Measurements from ENCODE around the gene MS4A18. TPM values are rescaled to one million over a fixed set of nuclear protein-coding genes. Genes with fewer than 3 reads are reported as not detected.
"Not testable (repeated sequence)": the region's sequence is repeated elsewhere in the genome, so short reads cannot be mapped to it uniquely, and the experiment has no call there.

MS4A18 gene
- total RNA-seq = not detected

- ChIA-PET CTCF (no interaction called here), POLR2A (no interaction called here)
Measured at GRCh38 chr11:60724420-60724819, at the start of gene MS4A18. MS4A18 (plus strand) TSS chr11:60724720.

DNA sequence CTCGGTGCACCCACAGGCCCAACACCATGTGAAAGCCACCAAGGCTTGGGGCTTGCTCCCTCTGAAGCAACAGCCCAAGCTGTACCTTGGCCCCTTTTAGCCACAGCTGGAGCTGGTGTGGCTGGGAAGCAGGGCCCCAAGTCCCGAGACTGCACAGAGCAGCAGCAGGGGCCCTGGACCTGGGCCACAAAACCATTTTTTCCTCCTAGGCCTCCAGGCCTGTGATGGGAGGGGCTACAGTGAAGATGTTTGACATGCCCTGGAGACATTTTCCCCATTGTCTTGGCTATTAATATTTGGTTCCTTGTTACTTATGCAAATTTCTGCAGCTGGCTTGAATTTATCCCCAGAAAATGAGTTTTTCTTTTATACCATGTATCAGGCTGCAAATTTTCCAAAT, 46.3 kb upstream of the MS4A18 start:
- CTCF ChIA-PET, POLR2A ChIA-PET: not testable (repeated sequence)

DNA sequence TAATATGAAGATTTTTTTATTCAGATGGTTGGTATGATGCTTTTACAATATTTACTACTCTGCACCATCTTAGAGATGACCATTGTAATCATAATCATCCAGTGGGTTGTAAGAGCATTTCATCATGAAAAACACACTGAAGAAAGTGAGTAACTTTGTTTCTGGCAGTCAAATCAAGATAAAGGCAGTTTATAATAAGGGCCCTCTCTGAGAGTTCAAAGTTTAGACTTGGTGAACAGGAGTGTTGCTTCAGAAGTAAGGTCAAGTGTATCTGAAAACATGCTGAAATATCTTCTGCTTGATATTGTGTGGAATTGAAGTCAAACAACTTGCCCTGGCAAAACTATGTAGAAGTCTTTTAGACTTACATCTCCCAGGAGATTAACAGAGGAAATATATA, 44.6 kb upstream of the MS4A18 start:
- CTCF ChIA-PET = no interaction called here
- POLR2A ChIA-PET = no interaction called here

- POLR2A ChIA-PET = no interaction called here
- CTCF ChIA-PET = no interaction called here
Measured at GRCh38 chr11:60680455-60681119, 43.9 kb upstream of the MS4A18 start.

GRCh38 chr11:60684541-60684848, 40.0 kb upstream of the MS4A18 start:
- CTCF ChIA-PET = not testable (repeated sequence)
- POLR2A ChIA-PET = interaction anchor here (0.7 kb wide), 1 partner anchor 754 kb away, joined by 3 read pairs; no protein-coding TSS in a partner anchor

DNA sequence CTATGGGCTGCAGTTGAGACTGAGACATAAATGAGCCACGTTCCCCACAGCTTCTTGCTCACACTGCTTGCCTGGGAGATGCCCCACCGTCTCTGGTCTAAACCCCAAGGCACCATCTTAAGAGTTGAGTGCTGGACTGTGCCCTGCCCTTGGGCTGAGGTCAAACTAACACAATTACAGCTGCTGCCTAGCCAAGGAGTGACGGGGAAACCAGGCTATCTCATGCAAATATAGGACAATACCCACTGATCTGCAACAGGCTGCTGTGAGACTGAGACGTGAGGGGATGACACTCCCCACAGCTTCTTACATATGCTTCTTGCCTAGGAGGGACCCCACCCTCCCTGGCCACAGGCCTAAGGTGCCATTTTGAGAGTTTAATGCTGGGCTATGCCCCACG, 32.9 kb upstream of the MS4A18 start:
- ChIA-PET CTCF (no interaction called here), POLR2A (no interaction called here)

DNA sequence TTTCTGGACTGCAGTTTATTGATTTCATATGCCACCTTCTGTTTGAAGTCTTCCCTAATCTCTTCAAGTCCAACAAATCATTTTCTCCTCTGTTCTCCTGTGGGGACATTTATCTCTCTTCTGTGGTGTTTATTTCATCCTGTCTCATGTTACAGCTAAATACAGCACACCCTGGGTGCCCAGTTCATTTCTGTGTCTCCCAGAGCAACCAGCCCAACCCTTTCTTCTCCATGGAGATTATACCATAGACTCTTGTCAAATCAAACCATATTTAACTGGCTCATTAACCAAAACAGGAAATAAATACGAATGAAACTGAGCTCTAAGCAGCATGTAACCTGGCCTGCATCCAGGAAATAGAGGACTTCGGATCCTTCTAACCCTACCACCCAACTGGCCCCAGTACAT, 25.2 kb upstream of the MS4A18 start, which contains the start of gene MS4A8:
MS4A8 (plus strand) TSS at position 329 of the 408 bp plus-strand sequence. CDS start 1,249 bp downstream, outside the sequence.
- CTCF ChIA-PET = no interaction called here
- POLR2A ChIA-PET = no interaction called here

DNA sequence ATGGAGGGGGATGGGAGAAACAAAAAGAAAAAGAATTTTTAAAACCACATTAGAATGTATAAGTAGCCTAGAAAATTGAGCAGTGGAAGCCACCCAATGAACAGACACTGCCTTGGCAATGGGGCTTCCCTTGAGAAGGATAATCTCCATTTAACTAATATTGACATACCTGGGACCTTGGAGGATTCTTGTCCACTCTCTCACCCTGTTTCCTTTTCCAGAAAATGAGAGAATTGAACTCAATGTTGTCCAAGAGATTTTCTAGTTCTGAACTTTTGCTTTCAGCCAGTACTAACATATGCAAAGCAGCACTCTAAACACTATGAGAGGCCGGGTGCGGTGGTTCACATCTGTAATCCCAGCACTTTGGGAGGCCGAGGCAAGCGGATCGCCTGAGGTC, 24.6 kb upstream of the MS4A18 start:
- CTCF ChIA-PET = no interaction called here
- POLR2A ChIA-PET = no interaction called here

DNA sequence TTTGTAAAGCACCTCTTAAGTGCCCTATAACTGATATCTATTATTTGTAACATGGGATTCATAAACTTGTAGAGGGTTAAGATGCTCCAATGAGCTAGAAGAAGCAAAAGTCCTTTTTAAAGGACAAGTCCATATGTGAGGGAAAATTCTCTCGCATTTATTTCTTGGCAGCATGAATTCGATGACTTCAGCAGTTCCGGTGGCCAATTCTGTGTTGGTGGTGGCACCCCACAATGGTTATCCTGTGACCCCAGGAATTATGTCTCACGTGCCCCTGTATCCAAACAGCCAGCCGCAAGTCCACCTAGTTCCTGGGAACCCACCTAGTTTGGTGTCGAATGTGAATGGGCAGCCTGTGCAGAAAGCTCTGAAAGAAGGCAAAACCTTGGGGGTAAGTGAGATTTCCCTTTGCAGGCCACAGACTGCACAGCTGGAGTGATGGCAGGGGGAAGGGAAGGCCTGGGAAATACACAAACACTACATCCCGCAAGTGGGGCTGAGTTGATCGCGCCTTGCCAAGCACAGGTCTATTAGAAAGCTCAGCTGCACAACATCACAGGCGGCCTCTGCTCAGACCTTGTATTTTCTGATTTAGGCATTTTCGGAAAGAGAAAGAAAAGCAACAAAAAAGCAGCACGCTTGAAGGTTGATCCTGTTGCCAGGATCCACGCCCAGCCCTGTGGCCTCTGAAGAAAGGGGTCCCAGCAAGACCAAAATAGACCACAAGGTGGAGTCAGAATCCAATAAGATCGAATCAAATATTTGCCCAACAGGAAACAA, 23.6 kb upstream of the MS4A18 start:
- CTCF ChIA-PET = no interaction called here
- POLR2A ChIA-PET = no interaction called here

GRCh38 chr11:60701469-60701818, 23.1 kb upstream of the MS4A18 start:
- CTCF ChIA-PET = no interaction called here
- POLR2A ChIA-PET = no interaction called here

- ChIA-PET POLR2A (no interaction called here), CTCF (no interaction called here)
Measured at GRCh38 chr11:60703374-60703773, 21.1 kb upstream of the MS4A18 start.

- ChIA-PET CTCF (no interaction called here), POLR2A (no interaction called here)
Measured at GRCh38 chr11:60705895-60706294, 18.6 kb upstream of the MS4A18 start.

DNA sequence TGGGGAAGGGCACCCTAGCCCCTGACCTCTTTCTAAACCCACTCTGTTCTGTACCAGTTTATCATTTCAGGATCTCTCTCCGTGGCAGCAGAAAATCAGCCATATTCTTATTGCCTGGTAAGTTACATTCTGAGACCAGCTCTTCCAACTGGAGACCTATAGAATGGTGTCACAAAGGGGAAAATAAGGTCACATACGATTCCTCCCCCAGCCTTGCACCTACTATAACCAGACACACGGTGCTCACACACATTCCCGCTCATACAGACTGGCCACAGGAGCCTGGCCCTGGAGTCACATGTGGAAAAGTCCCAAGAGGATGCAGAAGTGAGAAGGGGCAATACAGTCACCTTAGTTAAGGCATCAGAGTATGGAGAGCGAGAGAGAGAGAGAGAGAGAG, 17.6 kb upstream of the MS4A18 start:
- POLR2A ChIA-PET = no interaction called here
- CTCF ChIA-PET = interaction anchor here (0.7 kb wide), 1 partner anchor 14 kb away, joined by 4 read pairs; no protein-coding TSS in a partner anchor

- CTCF ChIA-PET = no interaction called here
- POLR2A ChIA-PET = no interaction called here
Measured at GRCh38 chr11:60710482-60710881, 14.0 kb upstream of the MS4A18 start.

GRCh38 chr11:60711276-60711675, 13.2 kb upstream of the MS4A18 start:
- POLR2A ChIA-PET = no interaction called here
- CTCF ChIA-PET = no interaction called here

GRCh38 chr11:60713423-60713822, 11.1 kb upstream of the MS4A18 start:
- POLR2A ChIA-PET, CTCF ChIA-PET: not testable (repeated sequence)

- ChIA-PET POLR2A (no interaction called here), CTCF (interaction anchor here (0.9 kb wide), 1 partner anchor 23 kb away, joined by 3 read pairs; no protein-coding TSS in a partner anchor)
Measured at GRCh38 chr11:60717956-60718355, 6.6 kb upstream of the MS4A18 start.

DNA sequence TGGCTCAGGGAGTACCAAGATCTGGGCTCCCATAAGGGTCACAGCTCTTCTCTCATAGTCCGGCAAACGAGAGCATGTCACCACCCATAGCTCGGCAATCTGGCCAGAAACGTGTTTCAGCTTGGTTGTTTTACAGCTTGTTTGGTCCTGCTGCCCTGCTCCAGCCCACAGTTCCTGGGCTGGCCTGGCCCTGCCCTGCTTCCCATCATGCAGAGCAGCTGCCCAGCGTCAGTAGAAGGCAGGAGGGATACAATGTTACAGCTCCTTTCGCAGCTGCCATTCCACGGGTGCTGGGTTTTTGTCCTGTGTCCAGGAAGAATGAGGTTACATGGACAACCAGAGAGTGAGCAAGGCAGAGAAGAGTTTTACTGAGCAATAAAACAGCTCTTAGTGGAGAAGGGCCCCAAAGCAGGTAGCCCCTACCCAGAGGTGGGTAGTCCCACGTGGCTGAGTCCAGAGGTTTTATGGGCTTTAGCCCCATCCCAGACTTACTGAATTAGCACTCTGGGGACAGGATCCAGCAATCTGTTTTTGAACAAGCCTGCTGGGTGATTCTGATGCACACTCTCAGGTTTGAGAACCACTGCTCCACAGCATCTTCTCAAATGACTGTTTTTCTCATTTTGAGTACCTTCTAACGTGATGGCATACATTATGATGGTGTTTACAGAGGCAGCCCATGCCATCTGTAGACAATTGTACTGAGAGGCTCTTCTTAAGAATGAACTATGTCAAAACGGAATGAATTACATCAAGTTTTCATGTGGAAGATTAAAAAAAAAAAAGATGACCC, 5.8 kb upstream of the MS4A18 start:
- ChIA-PET POLR2A (no interaction called here), CTCF (interaction anchor here (0.9 kb wide), 1 partner anchor 23 kb away, joined by 3 read pairs; no protein-coding TSS in a partner anchor)

- ChIA-PET POLR2A (no interaction called here), CTCF (no interaction called here)
Measured at GRCh38 chr11:60719391-60719790, 5.1 kb upstream of the MS4A18 start.

DNA sequence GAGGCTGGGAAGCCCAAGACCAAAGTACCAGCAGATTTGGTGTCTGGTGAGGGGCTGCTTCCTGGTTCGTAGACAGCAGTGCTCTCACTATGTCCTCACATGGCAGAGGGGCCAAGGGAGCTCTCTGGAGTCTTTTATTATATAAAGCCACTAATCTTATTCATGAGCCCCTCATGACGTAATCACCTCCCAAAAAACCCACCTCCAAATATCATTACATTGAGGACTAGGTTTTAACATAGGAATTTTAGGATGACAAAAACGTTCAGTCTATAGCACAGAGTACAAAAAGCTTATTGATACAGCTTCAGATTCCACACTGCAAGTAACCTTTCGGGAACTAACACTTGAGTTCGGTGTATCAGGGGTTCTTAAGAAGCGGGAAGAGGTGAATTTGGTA, 4.1 kb upstream of the MS4A18 start:
- POLR2A ChIA-PET = no interaction called here
- CTCF ChIA-PET = no interaction called here

DNA sequence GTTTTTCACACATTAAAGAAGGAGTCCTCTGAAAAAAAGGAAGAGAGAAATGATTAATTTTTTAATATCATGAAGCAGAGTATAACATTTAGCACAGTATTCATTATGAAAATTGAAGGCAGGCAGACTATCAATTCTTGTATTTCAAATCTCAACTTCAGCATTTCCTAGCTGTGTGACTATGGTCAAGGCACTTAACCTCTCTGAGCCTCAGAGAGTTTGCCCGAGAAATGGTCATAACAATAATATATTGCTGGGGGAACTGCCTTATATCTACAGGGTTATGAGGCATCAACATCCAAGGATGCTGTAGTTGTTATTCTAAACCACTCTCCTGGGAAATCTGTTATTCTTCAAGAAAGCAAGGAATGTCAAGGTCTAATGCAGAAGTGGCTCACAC, 1.1 kb downstream of the MS4A18 start:
- ChIA-PET CTCF (no interaction called here), POLR2A (no interaction called here)
